Measurements from ENCODE around the gene RNF217.
"Not testable (repeated sequence)": the region's sequence is repeated elsewhere in the genome, so short reads cannot be mapped to it uniquely, and the experiment has no call there.

The RNF217 gene

GRCh38 chr6:125075073-125075472, 112.8 kb downstream of the RNF217 start:
- not testable (repeated sequence) for DNase-seq (ENCODE audit: low spot score in 2 of 2); H3K9me3 Mint-ChIP-seq; H3K36me3 Mint-ChIP-seq; H3K27ac Mint-ChIP-seq; H3K4me1 Mint-ChIP-seq; ATAC-seq; H3K4me3 Mint-ChIP-seq

- H3K4me3 Mint-ChIP-seq, result no peak overlapping the region
These were observed 113.7 kb downstream of the RNF217 start for GRCh38 chr6:125075741-125076481.

GRCh38 chr6:125076482-125076742, 114.2 kb downstream of the RNF217 start:
- no peak overlapping the region for H3K4me3 Mint-ChIP-seq
- no peaks in the 10 kb centered on the region for H3K36me3 Mint-ChIP-seq
- no peaks in the 10 kb centered on the region for H3K9me3 Mint-ChIP-seq
- H3K4me1 Mint-ChIP-seq, result no peaks in the 10 kb centered on the region
- DNase-seq (ENCODE audit: low spot score in 2 of 2), result no peak
- ATAC-seq, result no peak
- no peak overlapping the region for H3K27ac Mint-ChIP-seq

More at GRCh38 chr6:125075741-125076481, 113.7 kb downstream of the RNF217 start:
- no peaks in the 10 kb centered on the region for H3K9me3 Mint-ChIP-seq
- DNase-seq (ENCODE audit: low spot score in 2 of 2) (no peak), ATAC-seq (no peak)
- no peak overlapping the region for H3K27ac Mint-ChIP-seq
- H3K36me3 Mint-ChIP-seq, result no peaks in the 10 kb centered on the region
- no peaks in the 10 kb centered on the region for H3K4me1 Mint-ChIP-seq

- Mint-ChIP-seq H3K4me3 (no peak overlapping the region), H3K9me3 (no peaks in the 10 kb centered on the region), H3K4me1 (no peaks in the 10 kb centered on the region), H3K27ac (no peak overlapping the region), H3K36me3 (no peaks in the 10 kb centered on the region)
- no peak for DNase-seq (ENCODE audit: low spot score in 2 of 2)
- no peak for ATAC-seq
These were observed 115.2 kb downstream of the RNF217 start for GRCh38 chr6:125077453-125077852.

- no peaks in the 10 kb centered on the region for H3K36me3 Mint-ChIP-seq
- H3K4me3 Mint-ChIP-seq, result no peak overlapping the region
- ATAC-seq (no peak), DNase-seq (ENCODE audit: low spot score in 2 of 2) (no peak)
- H3K9me3 Mint-ChIP-seq, result no peaks in the 10 kb centered on the region
- no peak overlapping the region for H3K27ac Mint-ChIP-seq
- H3K4me1 Mint-ChIP-seq, result no peaks in the 10 kb centered on the region
These were observed 116.5 kb downstream of the RNF217 start for GRCh38 chr6:125078602-125079321.

GRCh38 chr6:125082908-125083683, 120.9 kb downstream of the RNF217 start:
- ATAC-seq (no peak), DNase-seq (ENCODE audit: low spot score in 2 of 2) (no peak)
- H3K36me3 Mint-ChIP-seq, result no peaks in the 10 kb centered on the region
- no peaks in the 10 kb centered on the region for H3K9me3 Mint-ChIP-seq
- H3K27ac Mint-ChIP-seq, result no peak overlapping the region
- H3K4me3 Mint-ChIP-seq, result no peak overlapping the region
- H3K4me1 Mint-ChIP-seq, result no peaks in the 10 kb centered on the region

- Mint-ChIP-seq H3K4me1 (no peaks in the 10 kb centered on the region), H3K4me3 (no peak overlapping the region), H3K36me3 (no peaks in the 10 kb centered on the region), H3K9me3 (no peaks in the 10 kb centered on the region), H3K27ac (no peak overlapping the region)
- no peak for ATAC-seq
- no peak for DNase-seq (ENCODE audit: low spot score in 2 of 2)
These were observed 121.4 kb downstream of the RNF217 start for GRCh38 chr6:125083684-125083990.

- H3K4me1 Mint-ChIP-seq, result no peaks in the 10 kb centered on the region
- DNase-seq (ENCODE audit: low spot score in 2 of 2) (no peak), ATAC-seq (no peak)
- no peaks in the 10 kb centered on the region for H3K36me3 Mint-ChIP-seq
- H3K4me3 Mint-ChIP-seq, result no peak overlapping the region
- H3K27ac Mint-ChIP-seq, result no peak overlapping the region
- no peaks in the 10 kb centered on the region for H3K9me3 Mint-ChIP-seq
These were observed 124.5 kb downstream of the RNF217 start for GRCh38 chr6:125086716-125087115.

GRCh38 chr6:125088963-125089362, 126.7 kb downstream of the RNF217 start:
- no peaks in the 10 kb centered on the region for H3K4me1 Mint-ChIP-seq
- H3K9me3 Mint-ChIP-seq, result no peaks in the 10 kb centered on the region
- H3K4me3 Mint-ChIP-seq, result no peak overlapping the region
- ATAC-seq, result no peak
- DNase-seq (ENCODE audit: low spot score in 2 of 2), result no peak
- no peaks in the 10 kb centered on the region for H3K36me3 Mint-ChIP-seq
- no peak overlapping the region for H3K27ac Mint-ChIP-seq

- no peak overlapping the region for H3K27ac Mint-ChIP-seq
- no peaks in the 10 kb centered on the region for H3K9me3 Mint-ChIP-seq
- no peak for DNase-seq (ENCODE audit: low spot score in 2 of 2)
- no peak for ATAC-seq
- H3K36me3 Mint-ChIP-seq, result no peaks in the 10 kb centered on the region
- H3K4me1 Mint-ChIP-seq, result no peaks in the 10 kb centered on the region
- no peak overlapping the region for H3K4me3 Mint-ChIP-seq
These were observed 132.3 kb downstream of the RNF217 start for GRCh38 chr6:125094563-125094962.

GRCh38 chr6:125095580-125096301, 133.5 kb downstream of the RNF217 start:
- Mint-ChIP-seq H3K27ac (no peak overlapping the region), H3K36me3 (no peaks in the 10 kb centered on the region)

GRCh38 chr6:125097186-125097585, 134.9 kb downstream of the RNF217 start:
- Mint-ChIP-seq H3K4me1 (no peaks in the 10 kb centered on the region), H3K27ac (no peak overlapping the region), H3K36me3 (no peaks in the 10 kb centered on the region), H3K9me3 (no peaks in the 10 kb centered on the region), H3K4me3 (no peak overlapping the region)
- no peak for ATAC-seq
- no peak for DNase-seq (ENCODE audit: low spot score in 2 of 2)

More at GRCh38 chr6:125095580-125096301, 133.5 kb downstream of the RNF217 start:
- no peak for ATAC-seq
- no peak for DNase-seq (ENCODE audit: low spot score in 2 of 2)
- H3K4me3 Mint-ChIP-seq, result no peak overlapping the region
- H3K9me3 Mint-ChIP-seq, result no peaks in the 10 kb centered on the region
- H3K4me1 Mint-ChIP-seq, result no peaks in the 10 kb centered on the region

- Mint-ChIP-seq H3K9me3 (no peaks in the 10 kb centered on the region), H3K4me3 (no peak overlapping the region), H3K4me1 (no peaks in the 10 kb centered on the region), H3K36me3 (no peaks in the 10 kb centered on the region), H3K27ac (no peak overlapping the region)
- DNase-seq (ENCODE audit: low spot score in 2 of 2) (no peak), ATAC-seq (peak; percentile 14)
These were observed 136.0 kb downstream of the RNF217 start for GRCh38 chr6:125098253-125098652.

GRCh38 chr6:125099211-125100073, 137.2 kb downstream of the RNF217 start:
- no peak for DNase-seq (ENCODE audit: low spot score in 2 of 2)
- Mint-ChIP-seq H3K27ac (no peak overlapping the region), H3K9me3 (no peaks in the 10 kb centered on the region), H3K4me1 (no peaks in the 10 kb centered on the region), H3K4me3 (peak overlapping the region; percentile 31), H3K36me3 (no peaks in the 10 kb centered on the region)
- ATAC-seq, result peak; percentile 56

Data from stimulated activated effector memory CD8-positive, alpha-beta T cell treated with anti-CD3 and anti-CD28 coated beads, Interleukin-12 subunit alpha, Interleukin-12 subunit beta, amount 100 ng/mL, for 72 hours (primary cell).